Skin epidermis (tissue), 12 donors: ENCODE results near the gene YBX2.

ENCODE experiments used
- H3K27ac ChIP-seq, 21 experiments: fragments of 200-600 bp; sonication (generic) in 11 of 21; one replicate each; pipeline ENCODE4 v1.5.0; 2020; ENCODE audit warnings: mild to moderate bottlenecking in 3 of 21, inconsistent platforms in 2 of 21, moderate library complexity in 2 of 21
- H3K4me3 ChIP-seq, 7 experiments: fragments of 200-600 bp; sonication (generic) in 2 of 7; one replicate each; pipeline ENCODE4 v1.5.0; 2020; ENCODE audit warnings: inconsistent platforms in 2 of 7, mild to moderate bottlenecking in 2 of 7, moderate library complexity in 1 of 7

YBX2 gene

DNA sequence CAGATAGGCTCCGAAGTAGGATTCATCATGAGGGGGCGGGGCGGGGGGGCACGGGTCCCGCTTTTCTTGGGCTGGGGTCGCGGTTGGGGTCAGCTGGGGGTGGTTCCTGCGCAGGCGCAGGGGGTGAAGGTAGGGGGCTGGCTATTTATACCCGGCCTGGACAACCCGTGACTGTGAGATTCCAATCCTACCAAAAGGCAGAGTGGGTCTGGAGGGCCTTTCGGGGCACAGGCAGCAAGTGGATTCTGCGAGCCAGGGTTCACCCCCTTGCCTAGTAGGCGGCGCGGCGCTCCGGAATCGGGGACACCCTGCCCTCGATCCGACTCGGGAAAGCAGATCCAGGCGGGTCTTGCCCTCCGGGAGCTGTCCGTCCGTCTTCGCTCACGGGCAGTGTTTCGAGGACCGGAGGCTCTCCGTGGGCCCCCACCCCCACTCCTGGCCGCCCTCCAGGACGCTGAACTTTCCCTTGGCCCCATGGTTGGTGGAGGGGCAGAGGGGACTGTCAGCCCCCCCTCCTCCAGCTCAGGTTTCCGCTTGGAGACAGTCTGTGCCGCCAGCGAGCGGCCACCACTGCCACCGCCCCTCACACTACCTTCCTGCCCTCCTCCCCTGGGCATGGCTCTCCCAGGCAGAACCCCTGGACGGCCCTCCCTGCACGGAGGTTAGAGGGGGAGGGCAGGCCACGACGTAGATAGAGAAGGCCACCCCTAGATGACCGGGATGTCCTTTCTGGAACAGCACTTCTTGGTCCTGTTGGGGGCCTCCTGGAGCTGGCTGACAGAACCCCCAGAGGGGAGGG lies 12.3 kb downstream of the YBX2 start:
- peak overlapping the region in 6 of 21 experiments; percentile 4 to 53 (median 16) for H3K27ac ChIP-seq
- H3K4me3 ChIP-seq, result peak overlapping the region; percentile 14 to 46 (median 28)

DNA sequence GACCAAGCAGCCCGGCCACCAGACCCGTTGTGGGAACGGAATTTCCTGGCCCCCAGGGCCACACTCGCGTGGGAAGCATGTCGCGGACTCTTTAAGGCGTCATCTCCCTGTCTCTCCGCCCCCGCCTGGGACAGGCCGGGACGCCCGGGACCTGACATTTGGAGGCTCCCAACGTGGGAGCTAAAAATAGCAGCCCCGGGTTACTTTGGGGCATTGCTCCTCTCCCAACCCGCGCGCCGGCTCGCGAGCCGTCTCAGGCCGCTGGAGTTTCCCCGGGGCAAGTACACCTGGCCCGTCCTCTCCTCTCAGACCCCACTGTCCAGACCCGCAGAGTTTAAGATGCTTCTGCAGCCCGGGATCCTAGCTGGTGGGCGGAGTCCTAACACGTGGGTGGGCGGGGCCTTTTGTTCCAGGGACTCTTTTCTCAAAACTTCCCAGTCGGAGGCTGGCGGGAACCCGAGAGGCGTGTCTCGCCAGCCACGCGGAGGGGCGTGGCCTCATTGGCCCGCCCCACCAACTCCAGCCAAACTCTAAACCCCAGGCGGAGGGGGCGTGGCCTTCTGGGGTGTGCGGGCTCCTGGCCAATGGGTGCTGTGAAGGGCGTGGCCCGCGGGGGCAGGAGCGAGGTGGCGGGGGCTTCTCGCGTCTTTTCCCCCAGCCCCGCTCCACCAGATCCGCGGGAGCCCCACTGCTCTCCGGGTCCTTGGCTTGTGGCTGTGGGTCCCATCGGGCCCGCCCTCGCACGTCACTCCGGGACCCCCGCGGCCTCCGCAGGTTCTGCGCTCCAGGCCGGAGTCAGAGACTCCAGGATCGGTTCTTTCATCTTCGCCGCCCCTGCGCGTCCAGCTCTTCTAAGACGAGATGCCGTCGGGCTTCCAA lies 13.1 kb downstream of the YBX2 start, which contains the start of gene SLC2A4:
Gene SLC2A4 (plus strand): TSS at position 645 of the 879 bp plus-strand sequence. CDS start 217 bp downstream, at position 862.
- Histone ChIP-seq H3K4me3 (peak within 1 kb of the TSS; percentile 14 to 46 (median 28)), H3K27ac (peak within 1 kb of the TSS in 14 of 21 experiments; percentile 4 to 74 (median 42))

DNA sequence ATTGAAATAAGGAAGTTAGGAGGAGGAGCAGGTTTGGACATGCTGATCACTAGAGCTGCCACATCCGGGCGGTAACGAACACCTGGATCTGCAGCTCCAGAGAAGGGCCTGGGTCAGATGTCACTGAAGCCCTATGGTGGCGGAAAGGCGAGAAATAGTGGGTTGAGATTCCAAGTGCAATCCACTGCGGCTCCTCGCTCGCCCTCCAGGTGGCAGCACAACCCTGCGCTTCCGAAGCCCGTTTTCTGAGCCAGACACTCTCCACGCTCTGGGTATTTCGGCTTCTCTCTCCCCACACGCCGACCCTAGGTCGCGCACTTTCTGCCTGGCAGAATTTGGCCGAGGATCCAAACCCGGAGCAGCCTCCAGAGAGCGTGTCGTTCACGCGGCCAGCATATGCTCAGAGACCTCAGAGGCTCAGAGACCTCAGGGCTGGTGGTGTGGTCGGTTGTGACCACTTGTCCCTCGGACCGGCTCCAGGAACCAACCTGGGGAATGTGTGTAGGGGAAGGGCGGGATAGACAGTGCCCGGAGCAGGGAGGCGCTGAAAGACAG lies 13.8 kb downstream of the YBX2 start:
- Histone ChIP-seq H3K27ac (peak overlapping the region in 12 of 21 experiments; percentile 10 to 74 (median 52)), H3K4me3 (peak overlapping the region; percentile 13 to 46 (median 26))

GRCh38 chr17:7279448-7279847 lies 15.0 kb downstream of the YBX2 start:
- H3K4me3 ChIP-seq, result no peak overlapping the region
- H3K27ac ChIP-seq, result no peak overlapping the region

GRCh38 chr17:7266784-7267183 lies 27.7 kb downstream of the YBX2 start:
- no peak overlapping the region for H3K4me3 ChIP-seq
- no peak overlapping the region for H3K27ac ChIP-seq

- H3K27ac ChIP-seq, result no peak overlapping the region
- H3K4me3 ChIP-seq, result no peak overlapping the region
These were observed 30.7 kb downstream of the YBX2 start for GRCh38 chr17:7263801-7264078.

- peak overlapping the region in 7 of 21 experiments; percentile 9 to 67 (median 31) for H3K27ac ChIP-seq
These were observed 31.3 kb downstream of the YBX2 start for GRCh38 chr17:7262935-7263800.

GRCh38 chr17:7262192-7262934 lies 32.1 kb downstream of the YBX2 start, which contains the start of gene CLDN7:
CLDN7 (minus strand) TSS chr17:7262478; CDS start chr17:7262043, 435 bp downstream.
- Histone ChIP-seq H3K27ac (peak within 1 kb of the TSS in 18 of 21 experiments; percentile 18 to 79 (median 54)), H3K4me3 (peak within 1 kb of the TSS; percentile 31 to 45 (median 35))

More at GRCh38 chr17:7262935-7263800, 31.3 kb downstream of the YBX2 start:
- H3K4me3 ChIP-seq, result peak overlapping the region in 6 of 7 experiments; percentile 8 to 45 (median 32)

- Histone ChIP-seq H3K27ac (peak overlapping the region in 19 of 21 experiments; percentile 18 to 79 (median 54)), H3K4me3 (peak overlapping the region; percentile 31 to 45 (median 35))
These were observed 32.9 kb downstream of the YBX2 start for GRCh38 chr17:7261379-7262191.

DNA sequence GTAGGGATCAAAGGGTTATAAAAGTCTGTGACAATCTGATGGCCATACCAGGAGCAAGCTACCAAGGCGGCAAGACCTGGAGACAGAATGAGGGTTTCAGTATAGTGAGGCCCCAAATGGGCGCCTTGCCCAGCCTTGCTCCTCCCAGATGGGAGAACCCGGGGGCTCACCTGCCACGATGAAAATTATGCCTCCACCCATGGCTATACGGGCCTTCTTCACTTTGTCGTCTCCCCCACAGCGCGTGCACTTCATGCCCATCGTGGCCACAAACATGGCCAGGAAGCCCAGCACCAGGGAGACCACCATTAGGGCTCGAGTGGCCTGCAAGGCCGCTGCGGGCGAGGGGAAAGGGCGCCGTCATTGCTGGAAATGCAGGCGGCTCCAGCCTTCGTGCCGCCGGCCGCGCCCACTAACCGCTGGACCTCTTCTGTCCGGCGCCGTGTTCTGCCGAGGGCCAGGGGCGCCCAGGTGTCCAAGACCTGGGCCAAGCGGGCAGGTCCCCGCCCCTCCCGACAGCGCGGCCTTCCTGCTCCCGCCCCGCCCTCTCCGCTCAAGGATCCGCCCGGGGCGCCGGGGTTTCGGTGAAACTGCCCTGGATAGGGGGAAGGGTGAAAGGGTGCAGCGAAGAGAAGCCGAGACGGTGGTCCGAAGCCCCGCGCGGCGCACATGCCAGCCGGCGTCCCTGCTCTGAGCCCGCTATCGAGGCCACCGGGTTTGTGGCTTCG lies 33.6 kb downstream of the YBX2 start:
- H3K4me3 ChIP-seq, result peak overlapping the region; percentile 31 to 45 (median 35)
- peak overlapping the region in 19 of 21 experiments; percentile 18 to 79 (median 54) for H3K27ac ChIP-seq

DNA sequence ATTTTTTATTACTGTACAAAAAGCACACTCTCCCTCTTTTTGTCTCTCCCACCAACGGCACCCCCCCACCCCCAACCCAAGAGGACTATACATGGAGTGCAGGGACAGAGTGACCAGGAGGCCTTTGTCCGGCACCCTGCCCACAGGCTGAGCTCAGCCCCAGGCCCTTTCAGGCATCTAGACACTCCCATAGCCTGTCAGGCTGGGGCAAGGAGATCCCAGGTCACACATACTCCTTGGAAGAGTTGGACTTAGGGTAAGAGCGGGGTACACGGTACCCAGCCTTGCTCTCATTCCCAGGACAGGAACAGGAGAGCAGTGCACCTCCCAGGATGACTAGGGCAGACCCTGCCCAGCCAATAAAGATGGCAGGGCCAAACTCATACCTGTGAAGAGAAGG lies 34.3 kb downstream of the YBX2 start:
- H3K27ac ChIP-seq, result peak overlapping the region in 2 of 21 experiments; percentile 67 to 79

DNA sequence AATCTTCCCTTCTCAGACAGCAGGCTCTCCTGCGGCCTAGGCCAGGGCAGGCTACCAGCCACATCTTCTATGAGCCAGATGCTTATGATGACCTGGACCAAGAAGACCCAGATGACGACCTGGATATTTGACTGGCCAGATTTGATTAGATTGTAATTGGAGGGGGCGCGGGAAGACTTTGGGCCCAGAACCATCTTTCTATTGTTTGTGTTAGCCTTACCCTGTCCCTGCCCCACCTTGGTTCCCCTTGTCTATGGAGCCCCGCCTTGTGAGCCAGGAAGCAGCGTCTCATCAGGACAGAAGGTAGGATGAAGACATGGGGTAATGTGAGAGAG lies 34.9 kb downstream of the YBX2 start:
- H3K27ac ChIP-seq, result no peak overlapping the region

More for the DNA sequence above, 34.3 kb downstream of the YBX2 start:
- H3K4me3 ChIP-seq, result no peak overlapping the region

DNA sequence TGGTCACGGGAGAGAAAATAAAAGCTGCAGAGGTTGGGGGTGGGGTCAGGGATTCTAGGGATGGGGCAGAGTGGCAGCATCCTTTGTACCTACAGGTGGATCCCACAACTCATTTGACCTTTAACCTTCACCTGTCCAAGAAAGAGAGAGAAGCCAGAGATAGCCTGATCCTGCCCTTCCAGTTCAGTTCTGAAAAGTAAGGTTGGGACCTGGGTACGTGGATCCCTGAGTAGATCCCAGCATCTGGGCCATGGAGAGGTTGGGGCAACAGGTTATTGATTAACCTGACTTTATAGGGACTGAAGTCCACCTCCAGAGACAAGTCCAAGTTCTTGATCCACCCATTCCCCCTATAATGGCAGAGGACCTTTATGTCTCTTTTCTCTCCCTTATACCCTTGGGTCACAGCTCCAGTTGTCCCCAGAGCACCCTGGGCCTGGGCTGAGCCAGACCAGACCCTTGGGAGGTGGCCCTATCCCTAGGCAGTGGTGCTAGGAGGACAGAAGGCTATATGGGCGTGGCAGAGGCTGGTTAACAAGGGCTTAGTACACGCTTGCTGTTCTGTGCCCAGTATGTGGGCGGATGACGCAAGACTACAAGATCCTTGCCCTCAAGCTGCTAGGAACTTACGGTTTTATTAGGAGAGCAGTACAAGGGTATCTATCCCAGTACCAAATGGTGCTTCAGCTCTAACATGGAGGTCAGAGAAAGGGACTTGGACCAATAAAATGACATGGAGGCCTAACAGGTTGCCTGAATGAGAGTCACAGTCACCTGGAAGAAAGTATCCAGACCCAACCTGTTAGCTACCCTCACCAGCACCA lies 35.5 kb downstream of the YBX2 start:
- Histone ChIP-seq H3K4me3 (no peak overlapping the region), H3K27ac (no peak overlapping the region)

More for the DNA sequence above, 34.9 kb downstream of the YBX2 start:
- no peak overlapping the region for H3K4me3 ChIP-seq

- no peak overlapping the region for H3K4me3 ChIP-seq
- H3K27ac ChIP-seq, result no peak overlapping the region
These were observed 37.5 kb downstream of the YBX2 start for GRCh38 chr17:7256766-7257456.

GRCh38 chr17:7254511-7254910 lies 39.9 kb downstream of the YBX2 start:
- H3K27ac ChIP-seq, result no peak overlapping the region
- no peak overlapping the region for H3K4me3 ChIP-seq
